Activated CD8-positive, alpha-beta memory T cell treated with anti-CD3 and anti-CD28 coated beads, Interleukin-2, amount 50 U/mL, for 4 hours (primary cell): Measurements from ENCODE around the gene SMC4.
"Not testable (repeated sequence)": the region's sequence is repeated elsewhere in the genome, so short reads cannot be mapped to it uniquely, and the experiment has no call there.

Source experiments
- DNase-seq: peaks from one replicate; pipeline ENCODE4 v3.0.0-alpha.2; 2020

Gene SMC4

GRCh38 chr3:160399125-160400029 lies at the start of gene SMC4, which contains the start of gene IFT80:
Gene SMC4 (plus strand): TSS chr3:160399650. CDS start chr3:160400827, 1,177 bp downstream.
Gene IFT80 (minus strand): TSS chr3:160399225. CDS start chr3:160384600, 14,625 bp downstream.
- peak; percentile 96 for DNase-seq

- DNase-seq, result no peak
Observed at GRCh38 chr3:160355826-160356225, 43.6 kb upstream of the SMC4 start.

- DNase-seq, result not testable (repeated sequence)
Observed at GRCh38 chr3:160362896-160363295, 36.6 kb upstream of the SMC4 start.

- no peak for DNase-seq
Observed at GRCh38 chr3:160365869-160366522, 33.5 kb upstream of the SMC4 start.

GRCh38 chr3:160368804-160369203 lies 30.6 kb upstream of the SMC4 start:
- DNase-seq, result no peak

- no peak for DNase-seq
Observed at GRCh38 chr3:160369784-160370183, 29.7 kb upstream of the SMC4 start.

- DNase-seq, result no peak
Observed at GRCh38 chr3:160370987-160371857, 28.2 kb upstream of the SMC4 start.

GRCh38 chr3:160372780-160373179 lies 26.7 kb upstream of the SMC4 start:
- DNase-seq, result no peak

GRCh38 chr3:160373655-160374054 lies 25.8 kb upstream of the SMC4 start:
- no peak for DNase-seq

- DNase-seq, result no peak
Observed at GRCh38 chr3:160374472-160374871, 25.0 kb upstream of the SMC4 start.

- DNase-seq, result no peak
Observed at GRCh38 chr3:160374925-160375324, 24.5 kb upstream of the SMC4 start.

GRCh38 chr3:160376681-160377080 lies 22.8 kb upstream of the SMC4 start:
- no peak for DNase-seq

GRCh38 chr3:160378331-160379109 lies 20.9 kb upstream of the SMC4 start:
- DNase-seq, result no peak

GRCh38 chr3:160379628-160380214 lies 19.7 kb upstream of the SMC4 start:
- no peak for DNase-seq

GRCh38 chr3:160381470-160381869 lies 18.0 kb upstream of the SMC4 start:
- no peak for DNase-seq

- DNase-seq, result no peak
Observed at GRCh38 chr3:160384639-160385318, 14.7 kb upstream of the SMC4 start.

GRCh38 chr3:160390565-160391138 lies 8.8 kb upstream of the SMC4 start:
- no peak for DNase-seq

- no peak for DNase-seq
Observed at GRCh38 chr3:160392798-160393197, 6.7 kb upstream of the SMC4 start.

- DNase-seq, result no peak
Observed at GRCh38 chr3:160393346-160394008, 6.0 kb upstream of the SMC4 start.

GRCh38 chr3:160394009-160394392 lies 5.4 kb upstream of the SMC4 start:
- DNase-seq, result no peak
